MM.1S (cell line): ENCODE results near the gene TBX18.

Experiments
- DNase-seq: peaks from one replicate; pipeline ENCODE4 v3.0.0-alpha.2; 2015
- H2AFZ ChIP-seq: fragments of 300-600 bp; sonication (generic); 2 replicates; pipeline ENCODE4 v1.6.0; 2016; ENCODE audit warnings: antibody characterized with exemption, low read length
- H3F3A ChIP-seq: fragments of 300-600 bp; sonication (generic); 2 replicates; pipeline ENCODE4 v1.6.1; 2016; ENCODE audit warnings: mild to moderate bottlenecking, antibody characterized with exemption, low read length, moderate library complexity, mixed read lengths; ENCODE audit not compliant: insufficient read depth
- H3K27ac ChIP-seq: fragments of 300-600 bp; sonication (generic); 2 replicates; pipeline ENCODE4 v1.5.1; 2016; ENCODE audit warnings: mild to moderate bottlenecking, low read length
- H3K27me3 ChIP-seq: fragments of 300-600 bp; sonication (generic); replicated peaks from 2 replicates; pipeline ENCODE4 v1.6.0; 2016; ENCODE audit warnings: low read length; ENCODE audit not compliant: insufficient read depth
- H3K36me3 ChIP-seq: fragments of 300-600 bp; sonication (generic); replicated peaks from 2 replicates; pipeline ENCODE4 v1.6.1; 2016; ENCODE audit warnings: mild to moderate bottlenecking, low read length, mixed read lengths; ENCODE audit not compliant: insufficient read depth
- H3K4me1 ChIP-seq: fragments of 300-600 bp; sonication (generic); 2 replicates; pipeline ENCODE4 v1.6.1; 2016; ENCODE audit warnings: low read length, mixed read lengths
- H3K4me2 ChIP-seq: fragments of 300-600 bp; sonication (generic); 2 replicates; pipeline ENCODE4 v1.6.0; 2016; ENCODE audit warnings: low read depth, low read length
- H3K4me3 ChIP-seq: fragments of 300-600 bp; sonication (generic); 2 replicates; pipeline ENCODE4 v1.5.1; 2016; ENCODE audit warnings: low read length, mixed read lengths
- H3K79me2 ChIP-seq: fragments of 300-600 bp; sonication (generic); 2 replicates; pipeline ENCODE4 v1.6.1; 2016; ENCODE audit warnings: mixed run types, low read length, mixed read lengths
- H3K9ac ChIP-seq: fragments of 300-600 bp; sonication (generic); 2 replicates; pipeline ENCODE4 v1.6.1; 2016; ENCODE audit warnings: low read length, mixed read lengths
- H3K9me2 ChIP-seq: fragments of 300-600 bp; sonication (generic); replicated peaks from 2 replicates; pipeline ENCODE4 v1.6.1; 2016; ENCODE audit warnings: mild to moderate bottlenecking, low read length, mixed read lengths; ENCODE audit not compliant: insufficient read depth
- H3K9me3 ChIP-seq: fragments of 300-600 bp; sonication (generic); replicated peaks from 2 replicates; pipeline ENCODE4 v1.6.1; 2016; ENCODE audit warnings: mild to moderate bottlenecking, low read length, mixed read lengths; ENCODE audit not compliant: insufficient read depth
- H4K20me1 ChIP-seq: fragments of 300-600 bp; sonication (generic); 2 replicates; pipeline ENCODE4 v1.6.1; 2016; ENCODE audit warnings: mild to moderate bottlenecking, low read length, moderate library complexity, mixed read lengths; ENCODE audit not compliant: insufficient read depth
- EZH2 ChIP-seq: fragments of 300-600 bp; sonication (generic); optimal IDR thresholded peaks from 2 replicates; pipeline ENCODE3; 2017; ENCODE audit warnings: low read depth, mild to moderate bottlenecking, antibody characterized with exemption, low read length, mixed read lengths
- EZH2phosphoT487 ChIP-seq: fragments of 300-600 bp; sonication (generic); IDR thresholded peaks from 2 replicates; pipeline ENCODE4 v1.6.1; 2018; ENCODE audit warnings: antibody characterized with exemption, low read length
- TF ChIP-seq, protein P1 (sequence below): fragments of 300-600 bp; sonication (generic); IDR thresholded peaks from 2 replicates; pipeline ENCODE4 v1.5.1; 2016; ENCODE audit warnings: antibody characterized with exemption, low read length, mixed read lengths

TBX18 gene

GRCh38 chr6:84749181-84749580 lies 15.2 kb downstream of the TBX18 start:
- no peak for DNase-seq
- no peak overlapping the region for H2AFZ ChIP-seq
- no peaks in the 10 kb centered on the region for H3K9me2 ChIP-seq
- H3K4me3 ChIP-seq, result no peak overlapping the region
- H3K27me3 ChIP-seq, result no peaks in the 10 kb centered on the region
- H3K36me3 ChIP-seq, result no peaks in the 10 kb centered on the region
- H4K20me1 ChIP-seq, result no peaks in the 10 kb centered on the region
- no peak overlapping the region for H3K4me2 ChIP-seq
- no peaks in the 10 kb centered on the region for H3K4me1 ChIP-seq
- H3K9ac ChIP-seq, result no peak overlapping the region
- no peaks in the 10 kb centered on the region for H3K79me2 ChIP-seq
- no peak overlapping the region for H3K27ac ChIP-seq
- H3K9me3 ChIP-seq, result no peaks in the 10 kb centered on the region
- TF ChIP-seq EZH2phosphoT487 (no peak), EZH2 (no peak)
- TF ChIP-seq, protein P1, sequence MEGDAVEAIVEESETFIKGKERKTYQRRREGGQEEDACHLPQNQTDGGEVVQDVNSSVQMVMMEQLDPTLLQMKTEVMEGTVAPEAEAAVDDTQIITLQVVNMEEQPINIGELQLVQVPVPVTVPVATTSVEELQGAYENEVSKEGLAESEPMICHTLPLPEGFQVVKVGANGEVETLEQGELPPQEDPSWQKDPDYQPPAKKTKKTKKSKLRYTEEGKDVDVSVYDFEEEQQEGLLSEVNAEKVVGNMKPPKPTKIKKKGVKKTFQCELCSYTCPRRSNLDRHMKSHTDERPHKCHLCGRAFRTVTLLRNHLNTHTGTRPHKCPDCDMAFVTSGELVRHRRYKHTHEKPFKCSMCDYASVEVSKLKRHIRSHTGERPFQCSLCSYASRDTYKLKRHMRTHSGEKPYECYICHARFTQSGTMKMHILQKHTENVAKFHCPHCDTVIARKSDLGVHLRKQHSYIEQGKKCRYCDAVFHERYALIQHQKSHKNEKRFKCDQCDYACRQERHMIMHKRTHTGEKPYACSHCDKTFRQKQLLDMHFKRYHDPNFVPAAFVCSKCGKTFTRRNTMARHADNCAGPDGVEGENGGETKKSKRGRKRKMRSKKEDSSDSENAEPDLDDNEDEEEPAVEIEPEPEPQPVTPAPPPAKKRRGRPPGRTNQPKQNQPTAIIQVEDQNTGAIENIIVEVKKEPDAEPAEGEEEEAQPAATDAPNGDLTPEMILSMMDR, result no peak
- no peaks in the 10 kb centered on the region for H3F3A ChIP-seq

DNA sequence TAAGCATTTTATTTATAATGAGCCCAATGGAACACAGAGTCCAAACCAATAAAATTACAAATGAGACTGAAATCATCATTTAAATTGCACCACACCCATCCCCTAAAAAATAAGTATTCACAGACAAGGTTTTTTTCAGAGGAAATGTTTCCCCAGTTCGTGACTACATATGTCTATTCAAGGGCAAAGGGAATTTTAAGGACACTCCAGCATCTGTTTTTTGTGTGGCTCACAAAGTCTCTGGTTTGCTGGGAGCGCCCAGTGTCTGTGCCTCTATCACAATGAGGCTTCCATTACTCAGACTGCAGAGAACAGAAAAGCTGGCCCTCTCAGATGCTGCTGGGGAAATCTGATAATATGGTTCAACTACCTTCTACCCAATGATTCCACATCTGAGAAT lies 16.0 kb downstream of the TBX18 start:
- H3K27me3 ChIP-seq, result no peaks in the 10 kb centered on the region

DNA sequence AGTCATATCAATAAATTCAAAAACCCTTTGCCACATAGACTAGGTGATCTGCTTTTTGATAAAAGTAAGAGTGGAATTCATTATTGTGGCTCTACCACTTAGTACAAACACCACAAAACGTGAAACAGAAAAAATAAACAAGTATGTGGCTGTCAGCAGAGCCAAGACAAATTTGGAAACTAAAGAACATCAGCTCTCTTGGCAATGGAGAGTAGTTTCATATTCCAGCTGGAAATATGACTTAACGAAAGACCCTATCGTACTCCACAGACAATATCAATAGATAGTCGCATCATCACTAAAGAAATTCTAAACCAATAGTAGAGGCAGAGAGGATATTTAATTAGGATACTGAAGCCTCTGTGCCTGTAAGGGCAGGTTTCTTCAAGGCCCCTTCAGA lies 20.8 kb downstream of the TBX18 start:
- no peak for DNase-seq
- no peak for TF ChIP-seq EZH2phosphoT487
- TF ChIP-seq, protein P1, result no peak
- no peak for TF ChIP-seq EZH2
- no peak overlapping the region for H3K4me2 ChIP-seq
- H3K4me1 ChIP-seq, result no peaks in the 10 kb centered on the region
- no peaks in the 10 kb centered on the region for H3K27me3 ChIP-seq
- no peaks in the 10 kb centered on the region for H3F3A ChIP-seq
- no peak overlapping the region for H3K27ac ChIP-seq
- no peak overlapping the region for H3K9ac ChIP-seq
- no peaks in the 10 kb centered on the region for H3K36me3 ChIP-seq
- H4K20me1 ChIP-seq, result no peaks in the 10 kb centered on the region
- H3K4me3 ChIP-seq, result no peak overlapping the region
- no peaks in the 10 kb centered on the region for H3K79me2 ChIP-seq
- no peaks in the 10 kb centered on the region for H3K9me3 ChIP-seq
- no peaks in the 10 kb centered on the region for H3K9me2 ChIP-seq
- H2AFZ ChIP-seq, result no peak overlapping the region

More for the DNA sequence above, 16.0 kb downstream of the TBX18 start:
- no peaks in the 10 kb centered on the region for H3K4me1 ChIP-seq
- no peak overlapping the region for H3K4me3 ChIP-seq
- H3K36me3 ChIP-seq, result no peaks in the 10 kb centered on the region
- no peaks in the 10 kb centered on the region for H3K9me3 ChIP-seq
- no peak overlapping the region for H2AFZ ChIP-seq
- H3K27ac ChIP-seq, result no peak overlapping the region
- no peak for DNase-seq
- H3K9ac ChIP-seq, result no peak overlapping the region
- H3K9me2 ChIP-seq, result no peaks in the 10 kb centered on the region
- TF ChIP-seq, protein P1, result no peak
- TF ChIP-seq EZH2, result no peak
- no peaks in the 10 kb centered on the region for H3F3A ChIP-seq
- no peak overlapping the region for H3K4me2 ChIP-seq
- no peaks in the 10 kb centered on the region for H4K20me1 ChIP-seq
- no peaks in the 10 kb centered on the region for H3K79me2 ChIP-seq

GRCh38 chr6:84740385-84740784 lies 24.0 kb downstream of the TBX18 start:
- Histone ChIP-seq H3K36me3 (no peaks in the 10 kb centered on the region), H3K9me3 (no peaks in the 10 kb centered on the region), H3K9me2 (no peaks in the 10 kb centered on the region), H2AFZ (no peak overlapping the region), H3F3A (no peaks in the 10 kb centered on the region), H4K20me1 (no peaks in the 10 kb centered on the region), H3K79me2 (no peaks in the 10 kb centered on the region), H3K4me1 (no peaks in the 10 kb centered on the region), H3K27ac (no peak overlapping the region), H3K9ac (no peak overlapping the region), H3K4me2 (no peak overlapping the region), H3K27me3 (no peaks in the 10 kb centered on the region), H3K4me3 (no peak overlapping the region)
- no peak for DNase-seq
- TF ChIP-seq EZH2 (no peak), EZH2phosphoT487 (no peak)
- TF ChIP-seq, protein P1, result no peak
